GM12878 (cell line): ENCODE results near the gene ZSCAN22. TPM values are rescaled to one million over a fixed set of nuclear protein-coding genes. Genes with fewer than 3 reads are reported as not detected.
A peak's percentile ranks its signal among the peaks of the same experiment; 100 is the strongest.
"Not testable (repeated sequence)": the region's sequence is repeated elsewhere in the genome, so short reads cannot be mapped to it uniquely, and the experiment has no call there.

Source experiments
- ATAC-seq: fragments of 200-7000 bp; cut with Tn5 transposase; 3 replicates; pipeline ENCODE4 v1.9.1; 2020; ENCODE audit warnings: mild to moderate bottlenecking, moderate library complexity
- BruUV-seq: library from RNA; stranded (reverse); fragments of 400-500 nt; replicated peaks from 2 replicates; lab custom pipeline; 2021; lab: Mats Ljungman, UMichigan
- CTCF ChIA-PET: fragments of 300-600 bp; sonication (Branson Sonifier 250); formaldehyde crosslinking; extraction: SDS; loops from one replicate; lab custom pipeline; 2021; ENCODE audit warnings: inconsistent platforms; lab: Yijun Ruan, JAX
- POLR2A ChIA-PET: fragments of 350-600 bp; formaldehyde crosslinking; extraction: SDS; loops from one replicate; lab custom pipeline; 2021; ENCODE audit warnings: inconsistent platforms; lab: Charles Lee
- RAD21 ChIA-PET: fragments of 300-600 bp; sonication (Branson Sonifier 250); formaldehyde crosslinking; loops from one replicate; lab custom pipeline; 2023; ENCODE audit warnings: antibody characterized with exemption; ENCODE audit not compliant: unreplicated experiment; lab: Charles Lee
- SMC1A ChIA-PET: fragments of 300-600 bp; sonication (Branson Sonifier 250); formaldehyde crosslinking; loops from one replicate; lab custom pipeline; 2023; ENCODE audit not compliant: unreplicated experiment, uncharacterized antibody; lab: Charles Lee
- DNase-seq: peaks from one replicate; pipeline ENCODE4 v3.0.0-alpha.2; 2011; ENCODE audit warnings: low read depth, low spot score
- FAIRE-seq: peaks from 3 replicates; lab custom pipeline; 2011; peaks lifted over from hg19 to GRCh38; lab: Jason Lieb, UNC
- H2AFZ ChIP-seq: 2 replicates; pipeline ENCODE4 v1.6.0; 2011; ENCODE audit warnings: low read depth, low read length, control low read depth; ENCODE audit not compliant: control insufficient read depth
- H3K27ac ChIP-seq: 2 replicates; pipeline ENCODE4 v1.5.1; 2011; ENCODE audit warnings: control low read depth; ENCODE audit not compliant: control insufficient read depth, insufficient read depth
- H3K27me3 ChIP-seq, 2 experiments: replicated peaks in 1 of 2; 2 replicates each; pipeline versions ENCODE4 v1.6.0 to v1.6.1; 2011; ENCODE audit warnings: low read length in 1 of 2; ENCODE audit not compliant: control insufficient read depth in 2 of 2, insufficient read depth in 2 of 2
- H3K36me3 ChIP-seq, 2 experiments: 2 replicates each; pipeline ENCODE4 v1.5.1; 2011; ENCODE audit warnings: low read length in 1 of 2; ENCODE audit not compliant: control insufficient read depth in 2 of 2, insufficient read depth in 2 of 2
- H3K4me1 ChIP-seq: 2 replicates; pipeline ENCODE4 v1.6.1; 2011; ENCODE audit warnings: mild to moderate bottlenecking, low read length, moderate library complexity, mixed read lengths; ENCODE audit not compliant: control insufficient read depth, insufficient read depth
- H3K4me2 ChIP-seq: 2 replicates; pipeline ENCODE4 v1.6.0; 2011; ENCODE audit warnings: control low read depth; ENCODE audit not compliant: control insufficient read depth, insufficient read depth
- H3K4me3 ChIP-seq: fragments of 200-600 bp; sonication (generic); 2 replicates; pipeline ENCODE4 v1.5.1; 2016
- H3K79me2 ChIP-seq: 2 replicates; pipeline ENCODE4 v1.6.0; 2011; ENCODE audit warnings: low read length; ENCODE audit not compliant: control insufficient read depth, insufficient read depth
- H3K9ac ChIP-seq: 2 replicates; pipeline ENCODE4 v1.8.0; 2011; ENCODE audit warnings: low read length, control low read depth, mixed read lengths; ENCODE audit not compliant: control insufficient read depth, insufficient read depth
- H3K9me3 ChIP-seq: replicated peaks from 3 replicates; pipeline ENCODE4 v1.5.1; 2011; ENCODE audit warnings: mild to moderate bottlenecking, low read length; ENCODE audit not compliant: control insufficient read depth, insufficient read depth
- H4K20me1 ChIP-seq: 2 replicates; pipeline ENCODE4 v1.6.0; 2011; ENCODE audit not compliant: control insufficient read depth, insufficient read depth
- HDAC6 ChIP-seq: fragments of 200-600 bp; sonication (generic); IDR thresholded peaks from one replicate; pipeline ENCODE4 v1.8.0; 2017; ENCODE audit warnings: antibody characterized with exemption; ENCODE audit not compliant: unreplicated experiment
- NBN ChIP-seq: fragments of 450-650 bp; IDR thresholded peaks from 2 replicates; pipeline ENCODE4 v1.6.1; 2016
- USF1 ChIP-seq: IDR thresholded peaks from 2 replicates; pipeline ENCODE4 v1.6.1; 2011; ENCODE audit warnings: borderline replicate concordance, low read depth, mild to moderate bottlenecking, moderate library complexity, mixed read lengths, low read length; ENCODE audit not compliant: insufficient read depth; ENCODE audit errors: extremely low read length
- ZSCAN29 ChIP-seq: fragments of 450-650 bp; IDR thresholded peaks from 2 replicates; pipeline ENCODE4 v1.6.1; 2017; ENCODE audit warnings: mild to moderate bottlenecking, moderate library complexity
- WGBS: methylation state at CpG from one replicate; pipeline ENCODE4 v1.1.6; 2016; ENCODE audit warnings: low lambda C conversion rate; ENCODE audit not compliant: insufficient replicate concordance, insufficient coverage; ENCODE audit errors: missing lambda C conversion rate; 5-methylcytosine and 5-hydroxymethylcytosine counted together
- in situ Hi-C: fragments of 300-500 bp; cut with MboI; formaldehyde crosslinking; loops from 9 replicates; pipeline ENCODE4 v1.14.3; 2018; ENCODE audit warnings: mixed read lengths
- intact Hi-C: fragments of 100-400 bp; cut with micrococcal nuclease; formaldehyde crosslinking; loops from one replicate; pipeline ENCODE4 v1.14.2; 2022; ENCODE audit not compliant: unreplicated experiment
- polyA plus RNA-seq, 11 experiments: library from polyadenylated mRNA; depleted of rRNA in 4 of 11; unstranded in 6 of 11; stranded (reverse) in 5 of 11; fragments of >200 nt; fragmentation: Nextera tagmentation in 4 of 11; fragmentation: Illumina TruSeq in 1 of 11; extraction: Ambion mirVana in 4 of 11; extraction: Trizol in 1 of 11; gene quantifications; 1 replicate in 1 of 11; 2 replicates in 10 of 11; pipeline versions ENCODE4 v1.2.1 to v1.2.3, GENCODE V29; 2011 to 2016; ENCODE audit warnings: inconsistent platforms in 2 of 11, missing spikeins in 2 of 11, low read depth in 1 of 11
- total RNA-seq, 4 experiments: library from RNA; depleted of rRNA in 3 of 4; stranded (reverse); fragments of >200 nt in 3 of 4; fragmentation: Illumina TruSeq in 1 of 4; extraction: Trizol in 1 of 4; gene quantifications; 2 replicates each; pipeline versions ENCODE4 v1.2.1 to v1.2.3, GENCODE V29; 2013 to 2021

The ZSCAN22 gene
- total and polyA plus RNA-seq, 10 of the 15 experiments (the other 5 are each of a cell fraction or from before 2014, with no cell fraction given), result 0.49 to 3.9 (median 2.6) TPM

GRCh38 chr19:58346961-58347929, 20.5 kb downstream of the ZSCAN22 start (continued):
- TF ChIP-seq HDAC6 (no peak), USF1 (no peak), NBN (peak; percentile 67), ZSCAN29 (no peak)

DNA sequence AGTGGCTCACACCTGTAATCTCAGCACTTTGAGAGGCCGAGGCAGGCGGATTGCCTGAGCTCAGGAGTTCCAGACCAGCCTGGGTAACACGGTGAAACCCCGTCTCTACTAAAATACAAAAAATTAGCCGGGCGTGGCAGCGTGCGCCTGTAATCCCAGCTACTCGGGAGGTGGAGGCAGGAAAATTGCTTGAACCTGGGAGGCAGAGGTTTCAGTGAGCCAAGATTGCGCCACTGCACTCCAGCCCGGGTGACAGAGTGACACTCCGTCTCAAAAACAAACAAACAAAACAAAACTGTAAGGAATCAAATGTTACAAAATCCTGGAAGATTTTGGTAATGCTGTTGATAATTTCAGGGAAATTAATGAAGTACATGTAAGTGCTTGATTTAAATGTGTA, 21.3 kb downstream of the ZSCAN22 start:
- BruUV-seq, H3K9me3 ChIP-seq, DNase-seq, FAIRE-seq, intact Hi-C loops, in situ Hi-C loops, H3K4me1 ChIP-seq, H4K20me1 ChIP-seq, H3K79me2 ChIP-seq, H3K36me3 ChIP-seq, H3K27me3 ChIP-seq: not testable (repeated sequence)
- 39% methylated on average over 12 of the region's 12 CpGs for WGBS
- SMC1A ChIA-PET, result interaction anchor here (0.7 to 3.0 kb wide), 4 partner anchors 14 to 21 kb away, joined by 3 to 17 read pairs (median 6); partner anchors contain the start of genes ZNF497 and ZSCAN22
- Histone ChIP-seq H3K4me3 (peak overlapping the region; percentile 87), H3K27ac (0 out of 2 replicates have a peak overlapping the region, but pooled peaks have one; percentile 44), H3K9ac (peak overlapping the region; percentile 66), H2AFZ (peak overlapping the region; percentile 93), H3K4me2 (peak overlapping the region; percentile 86)
- RAD21 ChIA-PET, result interaction anchor here (0.8 to 3.6 kb wide), 2 partner anchors 14 to 185 kb away, joined by 3 to 18 read pairs; partner anchors contain the start of gene ZNF497
- peak; percentile 8 for ATAC-seq
- CTCF ChIA-PET, result interaction anchor here (0.7 to 2.6 kb wide), 5 partner anchors 15 to 882 kb away, joined by 3 to 13 read pairs (median 4); partner anchors contain the start of genes ZBTB45 and ZNF497
- POLR2A ChIA-PET, result interaction anchor here (0.6 to 3.6 kb wide), 10 partner anchors 9 to 213 kb away, joined by 3 to 37 read pairs (median 4); partner anchors contain the start of genes TRIM28, ZNF497, ZNF584 and ZNF837
